NCI-H1092 (cell line): ENCODE results near the gene RGS9BP.
"Not testable (repeated sequence)": the region's sequence is repeated elsewhere in the genome, so short reads cannot be mapped to it uniquely, and the experiment has no call there.

Source experiments
- DNase-seq: peaks from one replicate; lab custom pipeline; 2025; lab: John Stamatoyannopoulos, UW

Gene RGS9BP

GRCh38 chr19:32671883-32672593, 3.6 kb upstream of the RGS9BP start:
- DNase-seq = no peak

GRCh38 chr19:32672841-32673240, 2.8 kb upstream of the RGS9BP start:
- no peak for DNase-seq

GRCh38 chr19:32673573-32673972, 2.1 kb upstream of the RGS9BP start:
- no peak for DNase-seq

GRCh38 chr19:32674153-32674930, 1.3 kb upstream of the RGS9BP start:
- no peak for DNase-seq

- DNase-seq = peak; percentile 96
Observed at GRCh38 chr19:32674931-32675719, 523 bp upstream of the RGS9BP start, which contains the start of gene ANKRD27. Gene ANKRD27 (minus strand): TSS chr19:32675180. CDS start chr19:32659015, 16,165 bp downstream.

GRCh38 chr19:32676186-32676894, 692 bp downstream of the RGS9BP start:
- no peak for DNase-seq

- no peak for DNase-seq
Observed at GRCh38 chr19:32676895-32677359, 1.3 kb downstream of the RGS9BP start.

- DNase-seq = no peak
Observed at GRCh38 chr19:32677657-32678056, 2.0 kb downstream of the RGS9BP start.

GRCh38 chr19:32680986-32681385, 5.3 kb downstream of the RGS9BP start:
- DNase-seq = no peak

- no peak for DNase-seq
Observed at GRCh38 chr19:32682317-32682716, 6.7 kb downstream of the RGS9BP start.

GRCh38 chr19:32686847-32687475, 11.3 kb downstream of the RGS9BP start:
- no peak for DNase-seq

- DNase-seq = no peak
Observed at GRCh38 chr19:32687681-32688080, 12.0 kb downstream of the RGS9BP start.

GRCh38 chr19:32688311-32688710, 12.7 kb downstream of the RGS9BP start:
- no peak for DNase-seq

- peak; percentile 82 for DNase-seq
Observed at GRCh38 chr19:32691291-32691951, 15.8 kb downstream of the RGS9BP start, which contains the start of gene NUDT19. Gene NUDT19 (plus strand): TSS chr19:32691821. CDS start chr19:32691961, 140 bp downstream.

- no peak for DNase-seq
Observed at GRCh38 chr19:32691952-32692726, 16.5 kb downstream of the RGS9BP start.

- no peak for DNase-seq
Observed at GRCh38 chr19:32692727-32693061, 17.0 kb downstream of the RGS9BP start.

- DNase-seq = not testable (repeated sequence)
Observed at GRCh38 chr19:32693151-32694108, 17.8 kb downstream of the RGS9BP start.

- DNase-seq = not testable (repeated sequence)
Observed at GRCh38 chr19:32694316-32694715, 18.7 kb downstream of the RGS9BP start.

- DNase-seq = not testable (repeated sequence)
Observed at GRCh38 chr19:32694851-32695250, 19.2 kb downstream of the RGS9BP start.
